ENCODE data around the gene NEK7. TPM values are rescaled to one million over a fixed set of nuclear protein-coding genes. Genes with fewer than 3 reads are reported as not detected.

NEK7 gene
- total RNA-seq, 4 donors from 2014 or later: 45.7 to 75.7 (median 53.5) TPM

DNA sequence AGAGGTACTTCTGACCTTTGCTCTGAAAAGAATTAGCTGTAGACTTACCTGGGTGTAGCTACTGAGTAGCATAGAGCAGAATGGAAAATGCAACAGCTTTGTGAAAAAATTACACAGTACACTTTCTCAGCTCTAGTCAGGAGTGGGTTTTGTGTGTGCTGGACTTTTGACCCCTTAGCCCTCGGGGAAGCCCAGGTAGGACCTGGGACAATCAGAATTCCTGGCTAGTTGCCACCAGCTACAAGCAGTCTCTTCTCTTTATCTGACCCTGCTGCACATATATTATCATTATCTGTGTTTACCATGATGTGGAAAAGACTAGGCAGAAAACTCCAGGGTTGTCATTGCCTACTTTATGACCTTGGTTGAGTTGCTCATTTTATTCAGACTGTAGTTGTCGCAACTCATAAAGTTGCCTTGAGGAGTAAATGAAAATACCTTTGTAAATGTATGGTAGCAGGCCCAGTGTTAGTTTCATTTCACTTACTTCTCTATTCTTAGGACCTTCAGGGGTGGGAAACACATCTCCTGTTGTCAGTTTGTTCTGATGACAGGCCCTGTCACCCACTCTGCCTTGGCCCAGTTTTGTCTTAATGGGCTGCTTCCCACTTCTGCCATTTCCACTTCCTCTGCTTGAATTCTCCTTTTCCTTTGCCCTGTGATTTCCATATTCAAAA is 5.4 kb downstream of the NEK7 start:
- no peaks in the 10 kb centered on the region for H3K36me3 ChIP-seq
- H3K27ac ChIP-seq: no peak overlapping the region
- H3K4me3 ChIP-seq: no peak overlapping the region
- no peaks in the 10 kb centered on the region for H3K9me3 ChIP-seq
- H3K4me1 ChIP-seq: peaks cover 55% of the 10 kb centered on the region
- no peaks in the 10 kb centered on the region for H3K27me3 ChIP-seq
- WGBS: 76% methylated on average over 2 of the region's 2 CpGs
- TF ChIP-seq POLR2AphosphoS5 (IDR thresholded peaks at IDR 0.05) (no peak), CTCF (IDR thresholded peaks at IDR 0.05) (no peak), POLR2A (IDR thresholded peaks at IDR 0.05) (no peak), EP300 (IDR thresholded peaks at IDR 0.05) (no peak)
- DNase-seq (ENCODE audit: low spot score in 2 of 2): no peak

GRCh38 chr1:198165927-198166647 is 9.3 kb downstream of the NEK7 start:
- H3K9me3 ChIP-seq: no peaks in the 10 kb centered on the region
- no peaks in the 10 kb centered on the region for H3K27me3 ChIP-seq
- H3K36me3 ChIP-seq: no peaks in the 10 kb centered on the region
- H3K4me3 ChIP-seq: no peak overlapping the region
- H3K4me1 ChIP-seq: peaks cover 49% of the 10 kb centered on the region
- no peak for DNase-seq (ENCODE audit: low spot score in 2 of 2)
- TF ChIP-seq POLR2AphosphoS5 (IDR thresholded peaks at IDR 0.05) (no peak), CTCF (IDR thresholded peaks at IDR 0.05) (no peak), POLR2A (IDR thresholded peaks at IDR 0.05) (no peak), EP300 (IDR thresholded peaks at IDR 0.05) (no peak)
- H3K27ac ChIP-seq: no peak overlapping the region
- WGBS: 82% methylated on average over 5 of the region's 5 CpGs

DNA sequence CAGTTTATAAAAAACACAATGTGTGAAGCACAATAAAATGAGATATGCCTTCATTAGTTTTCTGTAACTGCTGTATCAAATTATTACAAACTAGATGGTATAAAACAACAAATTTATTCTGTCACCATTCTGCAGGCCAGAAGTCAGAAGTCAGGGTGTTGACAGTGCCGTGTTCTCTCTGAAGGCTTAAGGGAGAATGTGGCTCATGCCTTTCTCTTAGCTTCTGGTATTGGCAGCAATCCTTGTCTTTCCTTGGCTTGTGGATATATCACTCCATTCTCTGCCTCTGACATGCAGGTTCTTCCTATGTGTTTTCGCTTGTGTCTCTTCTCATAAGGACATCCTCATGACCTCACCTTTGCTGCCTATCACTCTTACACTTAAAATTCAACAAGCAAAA is 10.1 kb downstream of the NEK7 start:
- Histone ChIP-seq H3K27ac (no peak overlapping the region), H3K36me3 (no peaks in the 10 kb centered on the region), H3K4me3 (no peak overlapping the region), H3K27me3 (no peaks in the 10 kb centered on the region), H3K9me3 (no peaks in the 10 kb centered on the region), H3K4me1 (peaks cover 46% of the 10 kb centered on the region)
- no peak for DNase-seq (ENCODE audit: low spot score in 2 of 2)
- TF ChIP-seq CTCF (IDR thresholded peaks at IDR 0.05) (no peak), EP300 (IDR thresholded peaks at IDR 0.05) (no peak), POLR2A (IDR thresholded peaks at IDR 0.05) (no peak)
- 77% methylated on average over 2 of the region's 2 CpGs for WGBS

GRCh38 chr1:198167436-198167934 is 10.7 kb downstream of the NEK7 start:
- Histone ChIP-seq H3K27me3 (no peaks in the 10 kb centered on the region), H3K4me1 (peaks cover 42% of the 10 kb centered on the region), H3K27ac (no peak overlapping the region), H3K4me3 (no peak overlapping the region), H3K36me3 (no peaks in the 10 kb centered on the region), H3K9me3 (no peaks in the 10 kb centered on the region)
- WGBS: 36% methylated on average over 3 of the region's 3 CpGs
- TF ChIP-seq POLR2A (IDR thresholded peaks at IDR 0.05) (no peak), CTCF (IDR thresholded peaks at IDR 0.05) (no peak), POLR2AphosphoS5 (IDR thresholded peaks at IDR 0.05) (no peak), EP300 (IDR thresholded peaks at IDR 0.05) (no peak)
- no peak for DNase-seq (ENCODE audit: low spot score in 2 of 2)

DNA sequence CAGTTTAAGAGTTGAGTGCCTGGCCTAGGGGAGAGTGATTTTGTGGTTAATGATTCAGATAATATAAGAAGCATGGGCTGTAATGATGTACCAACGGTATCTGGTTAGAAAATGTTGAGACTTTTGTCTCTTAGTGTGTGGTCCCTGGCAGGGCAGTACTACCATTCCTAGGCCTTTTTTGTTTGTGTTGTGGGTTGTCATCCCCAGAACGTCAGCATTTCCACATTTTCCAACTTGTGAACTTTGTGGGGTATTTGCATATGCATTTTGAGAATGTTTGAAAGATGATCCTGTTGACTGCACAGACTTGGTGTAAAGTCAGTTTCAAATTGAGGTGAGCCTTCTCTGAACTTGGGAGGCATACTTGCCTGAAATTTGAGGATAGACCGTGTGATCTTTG is 11.4 kb downstream of the NEK7 start:
- Histone ChIP-seq H3K27me3 (no peaks in the 10 kb centered on the region), H3K36me3 (no peaks in the 10 kb centered on the region), H3K4me3 (no peak overlapping the region), H3K9me3 (no peaks in the 10 kb centered on the region), H3K27ac (no peak overlapping the region), H3K4me1 (peaks cover 39% of the 10 kb centered on the region)
- TF ChIP-seq EP300 (IDR thresholded peaks at IDR 0.05): no peak
- TF ChIP-seq POLR2A (IDR thresholded peaks at IDR 0.05): no peak
- TF ChIP-seq POLR2AphosphoS5 (IDR thresholded peaks at IDR 0.05): no peak
- TF ChIP-seq CTCF (IDR thresholded peaks at IDR 0.05): no peak
- 64% methylated on average over 3 of the region's 3 CpGs for WGBS
- no peak for DNase-seq (ENCODE audit: low spot score in 2 of 2)

All from suprapubic skin (tissue), 4 donors.